NB4 (cell line): Measurements from ENCODE around the gene VPS8.
"Not testable (repeated sequence)": the region's sequence is repeated elsewhere in the genome, so short reads cannot be mapped to it uniquely, and the experiment has no call there.

Source experiments
- DNase-seq: peaks from one replicate; pipeline ENCODE4 v3.0.0; 2010; ENCODE audit warnings: low read depth
- H3K4me3 ChIP-seq: one replicate; pipeline ENCODE4 v1.5.1; 2011; ENCODE audit warnings: mild to moderate bottlenecking, low read depth, low read length, moderate library complexity
- CTCF ChIP-seq: IDR thresholded peaks from one replicate; pipeline ENCODE4 v1.5.1; 2012; ENCODE audit warnings: low read depth, low read length
- MAX ChIP-seq: IDR thresholded peaks from 2 replicates; pipeline ENCODE4 v1.6.1; 2011; ENCODE audit warnings: low read depth, low read length
- MYC ChIP-seq: IDR thresholded peaks from 2 replicates; pipeline ENCODE4 v1.6.1; 2011; ENCODE audit warnings: low read depth, low read length
- POLR2A ChIP-seq: IDR thresholded peaks from 2 replicates; pipeline ENCODE4 v1.6.1; 2011; ENCODE audit warnings: mild to moderate bottlenecking; ENCODE audit not compliant: insufficient read length; ENCODE audit errors: extremely low read depth

VPS8 gene

GRCh38 chr3:184889312-184889904 lies 77.4 kb downstream of the VPS8 start:
- no peak for TF ChIP-seq CTCF
- no peak for TF ChIP-seq POLR2A
- no peak for TF ChIP-seq MAX
- TF ChIP-seq MYC: no peak
- H3K4me3 ChIP-seq: no peak overlapping the region
- no peak for DNase-seq

GRCh38 chr3:184894051-184894450 lies 82.1 kb downstream of the VPS8 start:
- no peak for TF ChIP-seq CTCF
- TF ChIP-seq POLR2A: no peak
- no peak for TF ChIP-seq MYC
- TF ChIP-seq MAX: no peak
- DNase-seq: no peak
- H3K4me3 ChIP-seq: no peak overlapping the region

GRCh38 chr3:184895350-184895749 lies 83.4 kb downstream of the VPS8 start:
- DNase-seq: no peak

GRCh38 chr3:184896336-184896735 lies 84.4 kb downstream of the VPS8 start:
- H3K4me3 ChIP-seq: no peak overlapping the region
- no peak for DNase-seq
- TF ChIP-seq CTCF (no peak), POLR2A (no peak), MAX (no peak), MYC (no peak)

More at GRCh38 chr3:184895350-184895749, 83.4 kb downstream of the VPS8 start:
- H3K4me3 ChIP-seq: no peak overlapping the region
- TF ChIP-seq CTCF (no peak), POLR2A (no peak), MAX (no peak), MYC (no peak)

- H3K4me3 ChIP-seq: no peak overlapping the region
- DNase-seq: no peak
- no peak for TF ChIP-seq MYC
- no peak for TF ChIP-seq CTCF
- no peak for TF ChIP-seq POLR2A
- no peak for TF ChIP-seq MAX
Measured at GRCh38 chr3:184899953-184900595, 88.1 kb downstream of the VPS8 start.

GRCh38 chr3:184907031-184907430 lies 95.1 kb downstream of the VPS8 start:
- not testable (repeated sequence) for DNase-seq, H3K4me3 ChIP-seq
